PC-9 (cell line): ENCODE data around the gene UTP18.

ENCODE experiments used
- EZH2 ChIP-seq: fragments of 200-600 bp; sonication (generic); IDR thresholded peaks from 2 replicates; pipeline ENCODE4 v1.8.0; 2017; ENCODE audit warnings: antibody characterized with exemption, low read depth
- TF ChIP-seq, protein P1 (sequence below): fragments of 200-600 bp; sonication (generic); conservative IDR thresholded peaks from 2 replicates; pipeline ENCODE4 v1.6.1; 2017; ENCODE audit warnings: mixed run types, antibody characterized with exemption, mild to moderate bottlenecking, moderate library complexity

DNA sequence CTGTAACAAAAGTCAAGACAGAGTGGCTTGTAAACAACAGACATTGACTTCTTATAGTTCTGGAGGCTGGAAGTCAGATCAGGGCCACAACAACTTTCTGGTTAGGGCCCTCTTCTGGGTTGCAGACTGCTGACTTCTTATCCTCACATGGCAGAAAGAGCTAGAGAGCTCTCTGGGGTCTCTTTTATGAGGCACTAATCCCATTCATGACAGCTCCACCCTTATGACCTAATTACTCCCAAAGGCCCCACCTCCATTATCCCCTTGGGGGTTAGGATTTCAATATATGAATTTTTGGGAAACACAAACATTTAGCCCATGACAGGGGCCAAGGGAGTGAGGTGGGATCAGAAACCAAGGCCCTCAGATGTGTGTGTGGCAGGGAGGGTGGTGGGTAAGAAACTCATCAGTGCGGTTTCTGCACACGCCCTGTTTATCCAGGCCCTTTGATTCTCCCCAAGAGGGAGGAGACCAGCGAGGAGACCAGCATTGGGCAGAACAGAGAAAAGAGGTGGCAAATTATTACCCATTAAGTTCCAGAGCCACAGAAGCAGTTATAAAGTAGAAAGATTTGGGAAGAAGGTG lies 74.8 kb downstream of the UTP18 start:
- TF ChIP-seq, protein P1, sequence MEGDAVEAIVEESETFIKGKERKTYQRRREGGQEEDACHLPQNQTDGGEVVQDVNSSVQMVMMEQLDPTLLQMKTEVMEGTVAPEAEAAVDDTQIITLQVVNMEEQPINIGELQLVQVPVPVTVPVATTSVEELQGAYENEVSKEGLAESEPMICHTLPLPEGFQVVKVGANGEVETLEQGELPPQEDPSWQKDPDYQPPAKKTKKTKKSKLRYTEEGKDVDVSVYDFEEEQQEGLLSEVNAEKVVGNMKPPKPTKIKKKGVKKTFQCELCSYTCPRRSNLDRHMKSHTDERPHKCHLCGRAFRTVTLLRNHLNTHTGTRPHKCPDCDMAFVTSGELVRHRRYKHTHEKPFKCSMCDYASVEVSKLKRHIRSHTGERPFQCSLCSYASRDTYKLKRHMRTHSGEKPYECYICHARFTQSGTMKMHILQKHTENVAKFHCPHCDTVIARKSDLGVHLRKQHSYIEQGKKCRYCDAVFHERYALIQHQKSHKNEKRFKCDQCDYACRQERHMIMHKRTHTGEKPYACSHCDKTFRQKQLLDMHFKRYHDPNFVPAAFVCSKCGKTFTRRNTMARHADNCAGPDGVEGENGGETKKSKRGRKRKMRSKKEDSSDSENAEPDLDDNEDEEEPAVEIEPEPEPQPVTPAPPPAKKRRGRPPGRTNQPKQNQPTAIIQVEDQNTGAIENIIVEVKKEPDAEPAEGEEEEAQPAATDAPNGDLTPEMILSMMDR: no peak
- no peak for TF ChIP-seq EZH2
